Transverse colon (tissue), 3 donors: Measurements from ENCODE around the gene COQ8B.

Experiments
- CTCF ChIP-seq, 5 experiments: fragments of 200-600 bp in 3 of 5; fragments of 450-650 bp in 2 of 5; sonication (generic) in 3 of 5; IDR thresholded peaks; 1 replicate in 2 of 5; 2 replicates in 3 of 5; pipeline ENCODE4 v1.5.1; 2016 to 2017; ENCODE audit warnings: antibody characterized with exemption in 5 of 5, inconsistent platforms in 3 of 5, mild to moderate bottlenecking in 2 of 5, moderate library complexity in 1 of 5
- EP300 ChIP-seq: sonication (generic); formaldehyde crosslinking; IDR thresholded peaks from one replicate; pipeline ENCODE4 v1.6.1; 2017; ENCODE audit warnings: antibody characterized with exemption, low read depth
- POLR2A ChIP-seq: fragments of 450-650 bp; IDR thresholded peaks from one replicate; pipeline ENCODE4 v1.6.1; 2016; ENCODE audit warnings: antibody characterized with exemption, mild to moderate bottlenecking, moderate library complexity

- no peak for TF ChIP-seq CTCF (IDR thresholded peaks at IDR 0.05)
- TF ChIP-seq POLR2A = no peak
- no peak for TF ChIP-seq EP300
These were observed 42.7 kb upstream of the COQ8B start for GRCh38 chr19:40759352-40759751.
